Measurements from ENCODE around the gene NBEA. TPM values are rescaled to one million over a fixed set of nuclear protein-coding genes. Genes with fewer than 3 reads are reported as not detected.

NBEA gene
- total RNA-seq, 1 donor from 2014 or later = 6.6 TPM

DNA sequence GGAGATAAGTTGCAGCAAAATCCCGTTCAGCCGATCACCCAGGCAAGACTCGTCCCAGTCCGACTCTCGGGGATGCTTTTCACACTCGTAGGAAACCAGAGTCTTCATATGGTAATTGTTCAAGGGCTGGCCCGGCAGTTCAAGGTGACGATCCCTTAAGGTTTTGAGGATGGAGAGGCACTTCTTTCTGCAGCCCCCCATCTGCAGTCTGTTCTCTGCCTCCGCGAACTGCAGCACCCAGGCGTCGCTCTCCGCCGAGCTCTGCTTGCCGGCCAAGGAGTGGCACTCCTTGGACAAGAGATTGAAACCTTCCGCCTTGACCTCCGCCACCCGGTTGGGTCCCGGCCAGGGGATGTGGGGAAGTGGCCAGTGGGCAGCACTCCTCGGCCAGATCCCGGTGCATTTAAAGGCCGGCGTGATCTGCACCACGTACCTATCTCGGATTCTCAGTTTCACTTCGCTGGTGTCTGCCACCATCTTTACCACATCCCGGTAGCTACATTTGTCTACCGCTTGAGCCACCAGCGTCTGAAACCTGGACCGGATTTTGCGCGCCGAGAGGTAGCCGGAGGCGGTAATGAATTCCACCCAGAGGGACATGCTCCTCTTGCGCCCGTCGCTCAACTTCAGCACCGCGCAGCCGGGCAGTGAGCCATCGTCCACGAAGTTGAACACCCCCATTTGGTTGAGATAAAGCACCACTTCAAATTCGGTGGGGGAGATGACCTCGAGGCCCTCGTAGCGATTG lies 533.3 kb downstream of the NBEA start:
- ATAC-seq (peak; percentile 14 to 33), DNase-seq (no peak)
- peak overlapping the region; percentile 37 for H3K4me3 ChIP-seq
- peaks cover 20% of the 10 kb centered on the region for H3K4me1 ChIP-seq
- peaks cover 78% of the 10 kb centered on the region for H3K27me3 ChIP-seq (ENCODE audit: low read depth)
- H3K9me3 ChIP-seq = no peaks in the 10 kb centered on the region
- H3K27ac ChIP-seq = no peak overlapping the region
- intact Hi-C loops (cut with DNase I) = no loop called here
- no peaks in the 10 kb centered on the region for H3K36me3 ChIP-seq
- TF ChIP-seq, protein P1, sequence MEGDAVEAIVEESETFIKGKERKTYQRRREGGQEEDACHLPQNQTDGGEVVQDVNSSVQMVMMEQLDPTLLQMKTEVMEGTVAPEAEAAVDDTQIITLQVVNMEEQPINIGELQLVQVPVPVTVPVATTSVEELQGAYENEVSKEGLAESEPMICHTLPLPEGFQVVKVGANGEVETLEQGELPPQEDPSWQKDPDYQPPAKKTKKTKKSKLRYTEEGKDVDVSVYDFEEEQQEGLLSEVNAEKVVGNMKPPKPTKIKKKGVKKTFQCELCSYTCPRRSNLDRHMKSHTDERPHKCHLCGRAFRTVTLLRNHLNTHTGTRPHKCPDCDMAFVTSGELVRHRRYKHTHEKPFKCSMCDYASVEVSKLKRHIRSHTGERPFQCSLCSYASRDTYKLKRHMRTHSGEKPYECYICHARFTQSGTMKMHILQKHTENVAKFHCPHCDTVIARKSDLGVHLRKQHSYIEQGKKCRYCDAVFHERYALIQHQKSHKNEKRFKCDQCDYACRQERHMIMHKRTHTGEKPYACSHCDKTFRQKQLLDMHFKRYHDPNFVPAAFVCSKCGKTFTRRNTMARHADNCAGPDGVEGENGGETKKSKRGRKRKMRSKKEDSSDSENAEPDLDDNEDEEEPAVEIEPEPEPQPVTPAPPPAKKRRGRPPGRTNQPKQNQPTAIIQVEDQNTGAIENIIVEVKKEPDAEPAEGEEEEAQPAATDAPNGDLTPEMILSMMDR (IDR thresholded peaks at IDR 0.05) = no peak

DNA sequence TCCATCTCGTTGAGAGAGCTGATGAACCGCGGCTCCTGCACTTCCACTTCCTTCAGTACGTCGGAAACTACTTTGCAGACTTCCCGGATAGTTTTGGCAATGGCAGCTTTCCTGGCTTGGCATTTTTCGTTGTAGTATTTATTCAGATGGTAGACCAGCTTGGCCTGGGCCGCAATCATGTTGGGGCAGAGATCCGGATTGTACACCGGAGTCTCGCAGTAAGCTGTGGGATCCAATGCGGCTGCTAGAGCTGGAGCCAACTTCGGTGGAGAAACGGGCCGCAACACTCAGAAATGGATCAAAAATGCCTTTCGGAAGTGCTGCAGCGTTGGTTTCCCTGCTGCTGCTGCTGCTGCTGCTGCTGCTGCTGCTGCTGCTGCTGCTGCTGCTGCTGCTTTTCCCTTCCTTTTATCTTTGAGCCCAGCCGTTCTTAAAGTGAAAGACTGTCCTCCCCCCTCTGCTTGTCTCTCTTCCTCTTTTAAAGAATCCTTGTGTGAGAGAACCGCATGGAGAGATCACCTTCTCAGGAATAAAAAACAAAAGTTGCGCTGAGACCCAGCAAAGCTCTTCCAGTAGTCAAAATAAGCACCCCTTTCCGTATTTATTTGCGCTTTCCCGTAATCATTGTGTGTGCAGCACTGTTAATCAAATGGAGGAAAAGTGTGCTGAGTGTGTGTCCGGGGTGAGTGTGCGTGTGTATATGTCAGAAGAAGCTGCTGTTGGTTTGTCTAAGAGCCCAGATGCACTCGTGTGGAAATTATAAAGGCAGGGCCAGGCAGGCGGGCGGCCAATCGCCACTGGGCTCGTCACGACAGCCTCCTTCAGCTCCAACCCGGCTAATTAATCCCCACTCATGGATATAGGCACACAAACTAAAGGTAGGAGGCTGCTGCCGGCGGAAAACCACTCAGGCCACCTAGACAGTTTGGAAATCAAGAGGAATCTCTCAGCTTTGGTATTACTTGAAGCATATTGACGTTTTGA lies 534.2 kb downstream of the NBEA start, which contains the start of gene MAB21L1:
MAB21L1 (minus strand) TSS at position 730 of the 984 bp plus-strand sequence; CDS start at position 179, 551 bp downstream.
- peak; percentile 29 to 34 for ATAC-seq
- Histone ChIP-seq H3K9me3 (no peaks in the 10 kb centered on the region), H3K36me3 (no peaks in the 10 kb centered on the region), H3K27ac (no peak within 1 kb of the TSS), H3K27me3 (ENCODE audit: low read depth) (peaks cover 69% of the 10 kb centered on the region), H3K4me1 (peaks cover 11% of the 10 kb centered on the region), H3K4me3 (peak within 1 kb of the TSS; percentile 37)
- DNase-seq = no peak
- TF ChIP-seq, protein P1 (IDR thresholded peaks at IDR 0.05) = no peak
- intact Hi-C loops (cut with DNase I) = no loop called here

DNA sequence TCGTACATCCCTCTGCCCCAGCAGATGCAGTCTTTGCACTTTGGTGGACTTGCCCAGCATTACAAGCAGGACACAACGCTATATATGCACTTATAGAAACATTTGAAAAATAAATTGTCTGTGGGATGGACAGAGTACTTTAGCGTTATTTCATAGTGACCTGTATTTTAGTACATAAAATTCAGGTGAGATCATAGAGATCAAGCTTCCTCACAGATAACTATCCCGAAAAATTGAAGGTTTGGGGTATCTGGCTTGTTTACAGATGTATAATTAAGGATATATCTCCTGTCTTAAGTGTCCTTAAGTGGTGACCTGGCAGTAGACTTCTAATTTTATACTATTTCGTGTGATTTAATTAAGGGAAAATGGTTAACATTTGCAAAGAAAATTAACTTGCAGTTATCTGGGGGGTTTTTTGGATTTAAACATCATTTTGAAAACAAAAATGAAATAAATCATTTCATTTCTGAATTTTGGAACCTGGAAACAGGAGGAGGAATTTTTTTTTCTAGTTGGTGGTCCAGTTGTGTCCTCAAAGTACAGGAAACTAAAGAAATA lies 535.4 kb downstream of the NBEA start:
- Histone ChIP-seq H3K27me3 (ENCODE audit: low read depth) (peaks cover 57% of the 10 kb centered on the region), H3K36me3 (no peaks in the 10 kb centered on the region), H3K4me3 (no peak overlapping the region), H3K4me1 (peaks cover 8% of the 10 kb centered on the region), H3K27ac (no peak overlapping the region), H3K9me3 (no peaks in the 10 kb centered on the region)
- DNase-seq (no peak), ATAC-seq (no peak)
- TF ChIP-seq, protein P1 (IDR thresholded peaks at IDR 0.05) = no peak
- intact Hi-C loops (cut with DNase I) = no loop called here

DNA sequence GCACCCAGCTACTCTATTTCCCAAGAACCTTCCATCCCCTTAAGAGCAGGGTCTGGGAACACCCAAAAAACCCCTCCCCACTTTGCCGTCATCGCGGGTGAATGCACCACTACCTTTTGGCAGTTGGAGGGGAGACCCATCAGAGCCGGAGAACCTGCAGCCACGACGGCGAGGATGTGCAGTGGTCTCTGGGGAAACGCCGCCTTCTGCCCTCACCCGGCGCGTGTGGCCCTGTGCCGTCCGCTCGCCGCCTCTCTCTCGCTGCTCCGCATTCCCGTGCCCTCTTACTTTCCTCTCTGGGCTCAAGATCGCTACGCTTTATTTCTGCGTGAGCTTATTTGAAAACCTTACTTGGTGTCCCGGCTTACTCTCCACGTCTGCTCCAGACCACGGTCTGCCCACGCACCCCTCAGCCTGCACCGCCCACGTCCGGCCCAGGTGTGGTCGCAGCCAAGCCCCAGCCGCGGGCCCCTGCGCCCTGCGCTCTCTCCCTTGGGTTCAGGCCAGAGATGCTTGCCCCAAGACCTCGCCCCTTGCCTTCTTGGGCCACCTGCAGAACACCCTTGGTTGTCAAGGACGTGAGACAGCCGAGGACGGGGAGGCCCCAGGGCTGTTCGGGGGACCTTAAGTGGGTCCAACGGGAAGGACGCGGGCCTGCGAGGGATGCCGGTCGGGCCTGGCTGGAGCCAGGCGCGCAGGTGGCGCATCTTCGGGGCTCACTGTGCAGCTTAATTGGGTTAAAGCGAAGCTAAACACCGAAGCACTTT lies 536.4 kb downstream of the NBEA start:
- Histone ChIP-seq H3K27ac (no peak overlapping the region), H3K4me1 (peaks cover 8% of the 10 kb centered on the region), H3K9me3 (no peaks in the 10 kb centered on the region), H3K4me3 (no peak overlapping the region), H3K27me3 (ENCODE audit: low read depth) (peaks cover 52% of the 10 kb centered on the region), H3K36me3 (no peaks in the 10 kb centered on the region)
- TF ChIP-seq, protein P1 (IDR thresholded peaks at IDR 0.05) = no peak
- ATAC-seq = peak; percentile 28 to 43
- intact Hi-C loops (cut with DNase I) = no loop called here
- DNase-seq = no peak
